ENCODE measurements around the gene PANK3.
"Not testable (repeated sequence)": the region's sequence is repeated elsewhere in the genome, so short reads cannot be mapped to it uniquely, and the experiment has no call there.

Gene PANK3

DNA sequence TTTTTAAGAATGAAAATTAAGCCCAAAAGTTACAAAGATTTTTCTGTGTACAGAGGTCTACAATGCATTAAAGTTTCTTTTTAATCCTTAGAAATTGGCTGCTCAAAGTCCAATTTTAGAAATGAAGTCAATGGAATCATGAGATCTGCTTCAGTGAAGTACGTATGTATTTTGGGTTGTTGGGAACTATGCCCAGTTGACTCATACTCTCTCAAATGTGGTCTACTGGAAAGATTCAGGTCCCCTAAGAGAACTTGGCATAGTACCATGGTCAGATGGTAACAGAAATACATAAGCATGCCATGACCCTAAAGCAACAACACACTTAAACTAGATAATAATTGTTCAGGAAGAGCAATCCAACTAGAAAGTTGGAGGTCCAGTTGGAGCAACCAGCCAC is 27.0 kb downstream of the PANK3 start:
- DNase-seq (ENCODE audit: low read depth, low spot score) = no peak

- DNase-seq (ENCODE audit: low read depth, low spot score) = no peak
These were observed 28.5 kb downstream of the PANK3 start for GRCh38 chr5:168550656-168551055.

GRCh38 chr5:168549554-168549953 is 29.6 kb downstream of the PANK3 start:
- no peak for DNase-seq (ENCODE audit: low read depth, low spot score)

DNA sequence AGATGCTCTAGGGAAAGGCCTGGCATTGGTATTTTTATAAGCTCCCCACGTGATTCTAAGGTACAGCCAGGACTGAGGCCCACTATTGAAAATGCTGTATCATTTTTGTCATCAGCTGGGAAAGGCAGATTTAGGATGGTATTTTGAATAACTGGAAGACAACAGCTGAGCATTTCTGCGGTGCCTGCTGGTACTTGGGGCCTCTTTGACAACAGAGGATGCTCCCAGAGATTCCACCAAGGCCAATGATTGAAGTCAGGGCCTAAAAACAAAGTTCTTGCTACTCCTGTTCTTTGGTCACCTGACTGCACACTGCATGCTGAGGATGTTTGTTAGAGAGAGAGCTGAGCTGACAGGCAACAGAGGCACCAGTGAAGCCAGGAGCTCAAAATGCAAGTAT is 42.0 kb downstream of the PANK3 start:
- no peak for DNase-seq (ENCODE audit: low read depth, low spot score)

- DNase-seq (ENCODE audit: low read depth, low spot score) = not testable (repeated sequence)
These were observed 44.8 kb downstream of the PANK3 start for GRCh38 chr5:168534351-168534750.

- DNase-seq (ENCODE audit: low read depth, low spot score) = no peak
These were observed 46.9 kb downstream of the PANK3 start for GRCh38 chr5:168531987-168532864.

DNA sequence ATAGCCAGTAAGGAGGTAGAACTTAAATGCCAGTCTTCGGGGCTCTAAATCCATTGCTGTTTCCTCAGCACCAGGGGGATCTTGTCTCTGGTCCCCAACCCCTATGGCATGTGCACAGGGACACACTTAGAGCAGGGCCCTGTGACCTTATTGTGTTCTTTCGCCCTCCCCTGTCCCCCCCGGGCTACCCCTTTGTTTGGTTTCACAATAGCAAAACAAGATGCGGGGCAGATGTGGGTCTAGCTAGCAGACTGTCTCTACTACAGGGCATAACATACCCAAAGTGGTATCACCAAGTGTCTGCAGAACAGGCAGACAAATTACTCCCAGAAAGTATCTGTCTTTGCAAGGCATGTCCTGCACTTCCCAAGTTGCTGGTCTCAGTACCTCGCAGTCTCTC is 48.0 kb downstream of the PANK3 start:
- DNase-seq (ENCODE audit: low read depth, low spot score) = no peak

DNA sequence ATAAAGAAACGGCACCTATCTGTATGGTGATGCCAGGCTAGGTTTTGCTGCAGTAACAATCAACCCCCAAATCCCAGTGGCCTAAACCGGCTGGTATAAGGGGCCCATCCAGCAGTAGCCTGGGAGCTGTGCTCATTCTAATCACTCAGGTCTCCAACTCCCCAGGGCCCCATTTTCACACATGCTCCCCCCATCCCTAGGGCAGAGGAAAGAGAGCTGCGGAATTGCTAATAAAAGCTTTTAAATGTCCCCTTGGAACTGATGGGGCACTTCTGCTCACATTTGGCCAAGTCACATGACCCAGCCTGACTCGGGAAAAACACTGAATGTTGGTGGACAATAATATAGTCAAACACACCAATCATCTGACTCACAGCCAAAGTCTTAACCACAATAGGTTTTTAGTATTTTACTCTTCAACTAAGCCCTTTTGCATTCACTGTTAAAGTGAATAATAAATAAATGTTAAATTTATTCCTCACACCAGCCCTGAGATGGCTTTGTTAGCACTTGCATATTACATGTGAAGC is 48.5 kb downstream of the PANK3 start:
- no peak for DNase-seq (ENCODE audit: low read depth, low spot score)

DNA sequence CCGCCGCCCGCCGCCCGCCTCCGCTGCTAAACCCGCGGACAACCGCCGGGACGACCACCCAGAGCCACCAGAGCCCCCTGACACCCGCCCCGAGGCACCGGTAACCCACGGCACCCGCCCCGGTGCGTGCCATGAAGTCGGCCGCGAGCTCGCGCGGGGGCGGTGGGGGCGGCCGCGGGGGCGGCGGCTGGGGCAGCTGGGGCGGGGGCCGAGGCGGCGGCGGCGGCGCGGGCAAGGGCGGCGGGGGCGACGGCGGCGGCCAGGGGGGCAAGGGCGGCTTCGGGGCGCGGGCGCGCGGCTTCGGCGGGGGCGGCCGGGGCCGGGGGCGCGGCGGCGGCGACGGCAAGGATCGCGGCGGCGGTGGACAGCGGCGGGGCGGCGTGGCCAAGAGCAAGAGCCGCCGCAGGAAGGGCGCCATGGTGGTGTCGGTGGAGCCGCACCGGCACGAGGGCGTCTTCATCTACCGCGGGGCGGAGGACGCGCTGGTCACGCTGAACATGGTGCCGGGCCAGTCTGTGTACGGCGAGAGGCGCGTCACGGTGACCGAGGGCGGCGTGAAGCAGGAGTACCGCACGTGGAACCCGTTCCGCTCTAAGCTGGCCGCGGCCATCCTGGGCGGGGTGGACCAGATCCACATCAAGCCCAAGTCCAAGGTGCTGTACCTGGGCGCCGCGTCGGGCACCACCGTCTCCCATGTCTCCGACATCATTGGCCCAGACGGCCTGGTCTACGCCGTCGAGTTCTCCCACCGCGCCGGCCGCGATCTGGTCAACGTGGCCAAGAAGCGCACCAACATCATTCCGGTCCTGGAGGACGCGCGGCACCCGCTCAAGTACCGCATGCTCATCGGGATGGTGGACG is 49.6 kb downstream of the PANK3 start:
- no peak for DNase-seq (ENCODE audit: low read depth, low spot score)

DNA sequence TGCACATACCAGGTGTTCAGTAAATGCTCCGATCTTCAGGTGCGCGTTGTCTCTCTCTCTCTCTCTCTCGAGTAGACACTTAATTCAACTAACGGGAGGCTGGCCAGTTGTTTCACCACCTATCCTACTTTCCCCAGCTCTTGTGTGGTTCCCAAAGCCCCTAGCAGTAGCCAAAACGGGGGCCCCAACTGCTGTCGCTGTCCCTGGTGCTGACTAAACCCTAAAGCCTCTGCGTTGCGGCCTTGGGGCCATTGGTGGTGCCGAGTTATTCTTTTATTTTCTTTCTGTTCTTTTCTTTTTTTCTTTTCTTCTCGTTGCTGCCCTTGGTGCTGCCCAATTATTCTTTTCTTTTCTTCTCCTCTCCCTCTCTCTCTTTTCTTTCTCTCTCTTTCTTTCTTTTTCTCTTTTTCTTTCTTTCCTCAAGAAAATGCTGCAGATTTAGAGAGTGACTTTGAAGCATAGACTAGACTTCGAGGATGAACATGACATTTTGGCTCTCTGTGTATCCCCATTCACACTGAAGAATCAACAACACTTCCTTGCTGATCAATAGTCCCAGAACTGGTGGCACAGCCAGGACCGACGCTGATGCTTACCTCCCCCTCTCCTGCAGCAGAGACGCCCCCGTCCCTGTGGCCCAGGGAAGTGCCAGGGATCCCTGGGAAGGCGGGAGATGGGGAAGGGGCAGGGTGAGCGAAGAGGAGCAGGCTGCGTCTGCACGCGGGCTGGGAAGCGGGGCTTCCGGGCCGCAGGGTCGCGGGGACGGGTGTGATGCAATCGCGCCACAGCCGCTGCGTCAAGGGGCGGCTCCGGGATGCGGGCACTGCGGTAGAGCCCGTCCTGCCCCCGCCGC is 50.4 kb downstream of the PANK3 start, which contains the start of gene FBLL1:
Gene FBLL1, plus strand, starts transcription at position 785 of the 853 bp plus-strand sequence. CDS start 200 bp downstream, outside the sequence.
- DNase-seq (ENCODE audit: low read depth, low spot score) = no peak

DNA sequence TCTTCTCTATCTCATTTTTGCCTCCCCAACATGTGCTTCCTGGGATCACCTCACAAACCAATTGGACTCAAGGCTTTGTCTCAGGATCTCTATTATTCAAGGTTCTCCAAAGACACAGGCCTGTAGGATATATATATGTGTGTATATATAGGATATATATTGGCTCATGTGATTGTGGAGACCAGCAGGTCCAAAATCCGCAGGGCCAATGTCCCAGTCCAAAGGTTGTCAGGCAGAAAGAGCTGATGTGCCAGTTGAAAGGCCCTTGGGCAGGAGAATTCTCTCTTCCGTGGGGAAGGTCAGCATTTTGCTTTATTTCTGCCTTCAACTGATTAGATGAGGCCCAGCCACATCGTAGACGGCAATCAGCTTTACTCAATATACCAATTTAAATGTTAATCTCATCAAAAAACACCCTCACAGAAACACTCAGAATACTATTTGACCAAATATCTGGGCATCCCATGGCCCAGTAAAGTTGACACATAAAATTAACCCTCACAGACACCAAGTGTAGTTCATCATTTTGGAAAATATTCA is 51.3 kb downstream of the PANK3 start:
- DNase-seq (ENCODE audit: low read depth, low spot score) = no peak

DNA sequence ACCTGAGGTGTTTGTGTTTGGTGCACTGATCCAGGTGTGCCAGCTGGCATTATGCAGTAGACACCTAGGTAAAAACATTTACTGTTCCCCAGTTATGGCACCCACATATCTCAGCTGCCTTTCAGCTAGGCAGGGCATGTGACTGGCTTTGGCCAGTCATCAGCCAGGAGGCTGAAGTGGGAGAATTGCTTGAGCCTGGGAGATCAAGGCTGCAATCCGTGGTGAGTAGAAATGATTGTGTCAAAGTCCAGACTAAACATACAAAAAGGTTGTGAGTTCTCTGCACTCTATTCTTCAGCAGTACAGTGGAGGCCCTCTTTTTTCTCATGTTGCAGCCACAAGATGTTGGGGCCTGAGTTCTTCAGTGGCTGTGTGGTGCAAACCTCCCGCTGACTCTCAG is 53.3 kb downstream of the PANK3 start:
- DNase-seq (ENCODE audit: low read depth, low spot score) = no peak

DNA sequence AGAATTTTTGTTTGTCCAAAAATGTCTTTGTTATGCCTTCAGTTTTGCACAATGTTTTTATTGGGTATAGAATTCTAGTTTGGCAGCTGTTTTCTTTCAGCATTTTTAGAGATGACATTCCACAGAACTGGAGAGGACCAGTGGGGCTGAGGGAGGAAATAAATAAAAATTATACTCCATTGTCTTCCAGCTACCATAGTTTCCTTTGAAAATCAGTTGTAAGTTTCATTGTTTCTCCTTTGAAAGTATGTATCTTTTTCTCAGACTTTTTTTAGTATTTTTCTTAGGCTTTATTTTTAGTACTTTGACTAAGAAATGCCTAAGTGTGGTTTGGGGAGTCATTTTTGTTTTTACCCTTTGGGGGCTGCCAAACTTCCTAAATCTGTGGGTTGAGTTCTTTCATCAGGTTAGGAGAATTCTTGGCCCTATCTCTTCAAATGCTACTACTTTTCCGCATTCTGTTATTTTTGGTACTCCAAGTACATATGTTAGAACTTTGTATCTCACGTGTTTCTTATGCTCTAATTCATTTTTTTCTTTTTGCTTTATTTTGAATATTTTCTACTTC is 65.2 kb downstream of the PANK3 start:
- DNase-seq (ENCODE audit: low read depth, low spot score) = no peak

- DNase-seq (ENCODE audit: low read depth, low spot score) = no peak
These were observed 76.5 kb downstream of the PANK3 start for GRCh38 chr5:168502563-168503237.

Data from activated CD4-positive, CD25-positive, alpha-beta regulatory T cell treated with anti-CD3 and anti-CD28 coated beads, Interleukin-2, amount 50 U/mL, for 16 hours (primary cell).